Measurements from ENCODE around the gene HOMEZ.

- no peak for TF ChIP-seq ARNT (IDR thresholded peaks at IDR 0.05)
- no peak for TF ChIP-seq NFRKB (IDR thresholded peaks at IDR 0.05)
- TF ChIP-seq ELF4 (IDR thresholded peaks at IDR 0.05), result no peak
- no peak for TF ChIP-seq FOXM1 (IDR thresholded peaks at IDR 0.05; ENCODE audit: borderline replicate concordance)
- no peak for TF ChIP-seq FOXK2 (IDR thresholded peaks at IDR 0.05)
- no peak for TF ChIP-seq SUZ12 (IDR thresholded peaks at IDR 0.05)
- no peak for TF ChIP-seq BHLHE40 (IDR thresholded peaks at IDR 0.05; ENCODE audit: borderline replicate concordance)
These were observed 37.3 kb downstream of the HOMEZ start for GRCh38 chr14:23248601-23249000.
